ENCODE measurements around the gene TRMT61A.
"Not testable (repeated sequence)": the region's sequence is repeated elsewhere in the genome, so short reads cannot be mapped to it uniquely, and the experiment has no call there.

Gene TRMT61A

DNA sequence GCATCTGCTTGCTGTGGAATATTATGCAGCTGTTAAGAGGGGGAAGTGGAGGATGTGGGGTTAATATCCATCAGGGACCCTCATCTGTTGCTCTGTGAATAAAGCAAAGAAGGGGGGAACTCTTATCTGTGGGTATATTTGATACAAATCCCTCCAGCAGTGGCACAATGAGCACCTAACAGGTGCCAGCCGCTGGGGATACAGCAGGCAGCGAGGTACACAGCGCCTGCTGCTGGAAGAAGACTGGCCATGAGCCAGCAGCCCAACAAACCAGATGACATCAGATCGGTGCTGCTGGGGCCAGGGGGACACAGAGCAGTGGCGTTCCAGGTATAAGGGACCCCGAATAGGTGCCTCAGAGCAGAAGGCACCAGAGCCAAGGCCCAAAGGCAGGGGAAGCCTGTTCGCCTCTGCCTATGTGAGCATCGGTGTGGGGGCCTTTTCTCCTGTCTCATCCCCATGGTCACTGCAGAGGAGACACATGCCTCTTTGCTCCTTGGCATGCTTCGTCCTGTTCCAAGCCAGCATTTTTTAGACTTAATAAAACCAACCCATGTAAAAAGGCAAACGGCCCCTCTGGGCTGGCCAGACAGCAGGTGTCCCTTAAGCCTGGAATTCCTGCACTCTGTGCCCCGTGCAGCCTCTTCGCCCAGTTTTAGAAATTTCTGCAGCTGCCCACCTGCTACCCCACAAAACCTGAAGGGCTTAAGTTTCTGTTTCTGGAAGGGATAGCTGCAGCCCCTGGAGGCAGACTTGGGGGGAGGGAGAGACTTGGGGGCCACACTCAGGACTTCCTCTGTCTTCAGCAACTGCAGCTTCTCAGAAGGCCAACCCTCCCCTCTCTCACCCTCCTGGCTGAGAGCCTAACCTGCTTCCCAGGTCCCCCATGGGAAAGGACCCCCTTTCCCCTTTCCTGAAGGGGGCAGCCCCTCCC lies 4.7 kb upstream of the TRMT61A start:
- peak; percentile 9 for TF ChIP-seq CTCF (IDR thresholded peaks at IDR 0.05; ENCODE audit: low read depth, low read length, missing control alignments)
- no peak overlapping the region for H3K4me3 ChIP-seq (ENCODE audit: low read depth, low read length)
- DNase-seq (ENCODE audit: low read depth), result no peak

DNA sequence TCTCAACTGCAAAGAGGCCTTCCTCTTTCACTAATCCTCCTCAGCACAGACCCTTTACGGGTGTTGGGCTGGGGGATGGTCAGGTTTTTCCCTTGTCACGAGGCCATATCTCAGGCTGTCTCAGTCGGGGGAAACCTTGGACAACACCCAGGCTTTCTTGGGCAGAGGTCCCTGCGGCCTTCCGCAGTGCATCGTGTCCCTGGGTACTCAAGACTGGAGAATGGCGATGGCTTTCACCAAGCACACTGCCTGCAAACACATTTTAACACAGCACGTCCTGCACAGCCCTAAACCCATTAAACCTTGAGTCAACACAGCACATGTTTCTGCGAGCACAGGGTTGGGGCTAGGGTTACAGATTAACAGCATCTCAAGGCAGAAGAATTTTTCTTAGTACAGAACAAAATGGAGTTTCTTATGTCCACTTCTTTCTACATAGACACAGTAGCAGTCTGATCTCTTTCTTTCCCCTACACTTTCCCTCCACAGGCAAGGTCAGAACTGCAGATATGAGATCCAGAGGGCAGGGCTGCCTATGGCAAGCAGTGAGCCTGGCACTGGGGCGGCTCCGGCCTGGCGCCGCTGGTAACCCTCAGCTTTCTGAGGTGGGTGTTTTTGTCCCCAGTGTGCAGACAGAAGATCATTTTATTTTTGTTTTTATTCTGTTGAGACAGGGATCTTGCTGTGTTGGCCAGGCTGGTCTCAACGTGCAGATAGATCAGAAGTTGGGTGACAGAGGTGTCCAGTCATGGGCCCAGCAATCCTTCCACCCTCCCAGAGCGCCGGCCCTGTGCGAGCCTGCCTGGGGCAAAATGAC lies 3.4 kb upstream of the TRMT61A start:
- not testable (repeated sequence) for DNase-seq (ENCODE audit: low read depth)

GRCh38 chr14:103526247-103526913 lies 2.6 kb upstream of the TRMT61A start:
- no peak overlapping the region for H3K4me3 ChIP-seq (ENCODE audit: low read depth, low read length)
- no peak for TF ChIP-seq CTCF (IDR thresholded peaks at IDR 0.05; ENCODE audit: low read depth, low read length, missing control alignments)
- DNase-seq (ENCODE audit: low read depth), result no peak

More for the DNA sequence above, 3.4 kb upstream of the TRMT61A start:
- H3K4me3 ChIP-seq (ENCODE audit: low read depth, low read length), result not testable (repeated sequence)

GRCh38 chr14:103526914-103527248 lies 2.1 kb upstream of the TRMT61A start:
- DNase-seq (ENCODE audit: low read depth), result no peak
- no peak overlapping the region for H3K4me3 ChIP-seq (ENCODE audit: low read depth, low read length)
- no peak for TF ChIP-seq CTCF (IDR thresholded peaks at IDR 0.05; ENCODE audit: low read depth, low read length, missing control alignments)

DNA sequence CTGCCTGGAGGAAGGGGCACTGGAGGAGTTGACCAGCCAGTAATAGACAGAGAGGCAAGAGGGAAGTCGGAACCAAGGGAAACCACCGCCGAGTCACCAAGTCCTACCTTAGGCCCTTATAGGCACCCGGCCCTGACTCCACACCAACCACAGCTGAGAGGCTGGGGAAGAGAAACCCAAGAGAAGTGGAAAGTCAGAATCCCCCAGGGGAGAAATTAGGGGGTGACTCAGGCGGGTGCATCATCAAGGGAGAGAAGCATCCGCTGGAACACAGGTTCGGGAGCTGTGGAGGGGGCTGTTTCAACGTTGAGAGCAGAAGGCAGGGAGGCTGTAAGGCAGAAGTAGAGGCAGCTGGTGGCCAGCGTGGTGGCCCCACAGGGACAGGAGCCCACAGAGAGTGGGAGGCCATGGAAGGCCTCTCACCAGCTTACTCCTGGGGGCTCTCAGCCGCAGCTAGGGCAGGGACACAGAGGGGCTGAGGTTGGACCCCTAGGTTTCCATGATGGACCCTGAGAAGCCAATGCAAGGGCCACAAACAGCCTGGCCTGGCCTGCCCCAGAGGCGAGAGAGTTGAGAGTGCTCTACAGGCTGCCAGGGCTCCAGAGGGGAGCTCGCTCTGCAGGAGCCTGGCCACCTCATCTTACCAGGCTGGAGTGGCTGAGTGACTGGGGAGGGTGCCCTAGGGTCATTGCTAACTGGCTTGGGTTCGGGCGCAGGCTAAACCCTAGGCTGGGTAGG lies 1.4 kb upstream of the TRMT61A start:
- TF ChIP-seq CTCF (IDR thresholded peaks at IDR 0.05; ENCODE audit: low read depth, low read length, missing control alignments), result no peak
- peak overlapping the region; percentile 82 for H3K4me3 ChIP-seq (ENCODE audit: low read depth, low read length)
- peak; percentile 26 for DNase-seq (ENCODE audit: low read depth)

- DNase-seq (ENCODE audit: low read depth), result no peak
- peak overlapping the region; percentile 82 for H3K4me3 ChIP-seq (ENCODE audit: low read depth, low read length)
- no peak for TF ChIP-seq CTCF (IDR thresholded peaks at IDR 0.05; ENCODE audit: low read depth, low read length, missing control alignments)
These were observed 830 bp upstream of the TRMT61A start for GRCh38 chr14:103528146-103528586.

All from GM12864 (cell line).